Stimulated activated CD8-positive, alpha-beta memory T cell treated with anti-CD3 and anti-CD28 coated beads, Interleukin-15, amount 100 ng/mL, for 24 hours (primary cell): ENCODE data around the gene DYRK3.

Experiments used
- DNase-seq: peaks from one replicate; pipeline ENCODE4 v3.0.0-alpha.2; 2020; ENCODE audit warnings: low read depth

The DYRK3 gene

DNA sequence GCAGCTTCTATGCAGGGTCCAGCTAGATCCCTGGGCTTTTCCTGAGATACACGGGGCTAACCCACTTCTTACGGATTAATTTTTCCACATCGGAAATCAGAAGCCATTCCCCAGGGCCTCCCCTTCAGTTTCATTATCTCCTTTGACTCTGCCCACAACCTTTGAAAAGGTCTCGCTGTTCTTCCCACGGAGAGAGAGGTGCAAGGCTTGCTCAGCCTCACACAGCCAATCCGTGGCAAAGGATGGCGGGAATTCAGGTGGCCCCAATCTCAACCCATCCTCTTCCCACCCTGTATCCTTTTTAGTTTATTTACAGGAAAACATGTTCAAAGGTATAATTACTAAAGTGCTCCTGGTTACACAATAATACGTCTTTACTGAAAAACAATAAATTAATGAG is 48.7 kb downstream of the DYRK3 start:
- no peak for DNase-seq

DNA sequence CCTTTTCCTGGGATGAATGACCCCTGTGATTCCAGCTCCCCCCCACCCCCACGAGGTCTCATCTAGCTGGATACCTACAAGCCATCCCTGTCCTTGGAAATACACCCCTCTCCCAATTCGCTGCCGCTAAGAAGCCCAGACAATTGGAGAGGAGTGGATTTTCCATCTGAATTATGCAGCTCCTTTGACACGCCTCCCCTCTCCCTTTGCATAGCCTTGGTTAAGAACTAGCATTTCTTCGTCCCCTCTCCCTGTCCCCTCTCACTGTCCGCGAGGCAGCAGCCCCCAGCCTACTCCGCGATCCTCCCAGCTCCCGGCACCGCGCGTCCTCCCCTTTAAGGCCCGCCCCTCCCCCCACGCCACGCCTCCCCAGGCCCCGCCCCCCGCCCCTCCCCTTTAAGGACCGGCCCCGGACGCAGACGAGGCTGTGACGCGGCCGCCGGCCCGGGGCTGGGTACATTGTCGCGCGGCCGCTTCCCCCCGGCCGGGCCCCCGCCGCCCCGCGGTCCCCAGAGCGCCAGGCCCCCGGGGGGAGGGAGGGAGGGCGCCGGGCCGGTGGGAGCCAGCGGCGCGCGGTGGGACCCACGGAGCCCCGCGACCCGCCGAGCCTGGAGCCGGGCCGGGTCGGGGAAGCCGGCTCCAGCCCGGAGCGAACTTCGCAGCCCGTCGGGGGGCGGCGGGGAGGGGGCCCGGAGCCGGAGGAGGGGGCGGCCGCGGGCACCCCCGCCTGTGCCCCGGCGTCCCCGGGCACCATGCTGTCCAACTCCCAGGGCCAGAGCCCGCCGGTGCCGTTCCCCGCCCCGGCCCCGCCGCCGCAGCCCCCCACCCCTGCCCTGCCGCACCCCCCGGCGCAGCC is 49.4 kb downstream of the DYRK3 start, which contains the start of gene MAPKAPK2:
Gene MAPKAPK2 (plus strand): TSS at position 428 of the 856 bp plus-strand sequence. CDS start 325 bp downstream, at position 753.
- DNase-seq = peak; percentile 59

- DNase-seq = peak; percentile 7
Observed at GRCh38 chr1:206685334-206685768, 50.0 kb downstream of the DYRK3 start.

- no peak for DNase-seq
Observed at GRCh38 chr1:206685769-206686477, 50.6 kb downstream of the DYRK3 start.

DNA sequence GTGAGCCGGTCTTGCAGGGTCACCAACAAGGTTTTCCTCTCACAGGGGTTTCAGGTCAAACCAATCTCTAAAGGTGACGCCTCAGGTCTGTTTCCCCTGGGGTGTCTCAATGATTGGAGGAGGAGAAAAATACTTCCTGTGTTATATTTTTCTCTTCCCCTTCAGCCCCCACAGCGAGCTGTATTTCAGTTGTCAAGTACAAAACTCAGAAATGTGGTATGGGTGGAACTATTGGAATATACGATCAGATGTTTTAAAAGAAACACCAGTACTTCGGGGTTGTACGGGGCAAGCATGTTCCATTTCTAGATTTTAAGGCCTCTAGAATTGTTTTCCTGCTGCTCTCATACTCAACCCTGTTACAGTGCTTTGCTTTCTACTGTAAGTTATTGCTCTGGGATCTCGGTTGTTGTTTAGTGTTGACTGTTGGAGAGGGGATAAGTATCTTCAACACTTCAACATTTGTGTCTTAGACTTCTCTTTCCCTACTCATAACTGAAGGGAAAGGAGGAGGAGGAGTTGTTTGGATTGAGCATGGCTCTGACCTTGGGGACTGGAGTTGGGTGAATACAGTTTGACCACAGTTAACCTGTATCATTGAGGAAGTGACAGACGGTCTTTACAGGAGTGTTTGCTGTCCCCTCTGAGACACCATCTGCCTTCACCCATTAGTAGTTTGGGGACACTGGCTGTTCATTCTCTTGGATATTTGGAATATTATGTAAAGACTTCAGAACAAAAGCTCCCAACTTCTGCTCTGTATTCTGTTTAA is 51.3 kb downstream of the DYRK3 start:
- DNase-seq = no peak

DNA sequence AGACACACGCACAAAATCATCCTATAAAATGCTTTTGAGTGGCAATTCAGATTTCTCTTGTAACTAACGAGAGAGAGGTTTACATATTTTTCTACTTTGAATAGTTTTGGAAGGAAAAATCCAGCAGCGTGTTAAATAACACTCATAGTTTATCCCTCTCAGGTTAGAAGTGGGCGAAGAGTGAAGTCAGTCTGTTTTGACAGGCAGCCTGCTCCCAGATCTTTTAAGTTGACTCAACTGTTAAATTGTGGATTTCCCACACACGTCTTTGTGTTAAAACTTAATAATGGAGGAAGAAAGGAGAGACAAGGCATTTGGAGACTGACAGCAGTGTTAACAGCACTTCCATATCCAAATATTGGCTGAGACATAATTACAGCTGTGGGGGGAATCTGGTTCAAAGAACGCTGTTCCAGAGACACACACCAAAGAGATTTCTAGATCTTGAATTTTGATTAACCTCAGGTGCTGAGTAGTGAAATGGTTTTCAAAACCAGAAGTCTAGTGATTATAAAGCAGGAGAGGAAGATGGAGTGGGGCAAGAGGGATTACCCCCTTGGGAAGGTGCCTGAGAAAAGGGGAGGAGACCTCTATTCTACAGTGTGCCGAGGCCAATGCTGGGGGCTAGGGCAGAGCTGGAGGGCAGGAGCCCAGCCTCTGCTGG is 52.0 kb downstream of the DYRK3 start:
- DNase-seq = no peak

DNA sequence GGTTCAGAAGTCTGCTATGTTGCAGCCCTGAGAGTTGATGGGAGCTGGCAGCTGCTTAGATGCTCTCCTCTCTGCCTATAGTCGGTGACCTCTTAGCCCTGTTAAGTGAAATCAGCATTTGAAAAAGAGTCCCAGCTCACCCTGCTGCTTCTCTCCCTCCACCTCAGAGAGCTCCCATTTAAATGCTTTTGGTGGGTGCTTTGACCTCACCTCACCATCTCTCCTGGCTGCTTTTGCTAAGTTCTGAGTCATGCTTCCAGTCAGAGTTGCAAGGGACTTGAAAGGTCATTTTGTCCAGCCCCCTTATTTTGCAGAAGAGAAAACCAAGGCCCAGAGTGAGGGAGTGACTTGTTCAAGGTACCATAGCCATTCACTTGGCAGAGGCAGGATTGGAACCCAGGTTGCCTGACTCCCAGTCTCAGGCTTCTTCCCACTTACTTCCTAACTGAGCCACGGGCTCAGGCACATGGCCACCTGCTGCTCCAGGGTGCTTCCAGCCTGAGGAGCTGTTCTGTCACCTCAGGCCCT is 52.6 kb downstream of the DYRK3 start:
- no peak for DNase-seq

GRCh38 chr1:206690516-206690915 is 55.2 kb downstream of the DYRK3 start:
- no peak for DNase-seq

GRCh38 chr1:206691604-206692003 is 56.3 kb downstream of the DYRK3 start:
- no peak for DNase-seq

GRCh38 chr1:206693029-206693428 is 57.7 kb downstream of the DYRK3 start:
- DNase-seq = no peak

- DNase-seq = no peak
Observed at GRCh38 chr1:206693592-206693991, 58.3 kb downstream of the DYRK3 start.

DNA sequence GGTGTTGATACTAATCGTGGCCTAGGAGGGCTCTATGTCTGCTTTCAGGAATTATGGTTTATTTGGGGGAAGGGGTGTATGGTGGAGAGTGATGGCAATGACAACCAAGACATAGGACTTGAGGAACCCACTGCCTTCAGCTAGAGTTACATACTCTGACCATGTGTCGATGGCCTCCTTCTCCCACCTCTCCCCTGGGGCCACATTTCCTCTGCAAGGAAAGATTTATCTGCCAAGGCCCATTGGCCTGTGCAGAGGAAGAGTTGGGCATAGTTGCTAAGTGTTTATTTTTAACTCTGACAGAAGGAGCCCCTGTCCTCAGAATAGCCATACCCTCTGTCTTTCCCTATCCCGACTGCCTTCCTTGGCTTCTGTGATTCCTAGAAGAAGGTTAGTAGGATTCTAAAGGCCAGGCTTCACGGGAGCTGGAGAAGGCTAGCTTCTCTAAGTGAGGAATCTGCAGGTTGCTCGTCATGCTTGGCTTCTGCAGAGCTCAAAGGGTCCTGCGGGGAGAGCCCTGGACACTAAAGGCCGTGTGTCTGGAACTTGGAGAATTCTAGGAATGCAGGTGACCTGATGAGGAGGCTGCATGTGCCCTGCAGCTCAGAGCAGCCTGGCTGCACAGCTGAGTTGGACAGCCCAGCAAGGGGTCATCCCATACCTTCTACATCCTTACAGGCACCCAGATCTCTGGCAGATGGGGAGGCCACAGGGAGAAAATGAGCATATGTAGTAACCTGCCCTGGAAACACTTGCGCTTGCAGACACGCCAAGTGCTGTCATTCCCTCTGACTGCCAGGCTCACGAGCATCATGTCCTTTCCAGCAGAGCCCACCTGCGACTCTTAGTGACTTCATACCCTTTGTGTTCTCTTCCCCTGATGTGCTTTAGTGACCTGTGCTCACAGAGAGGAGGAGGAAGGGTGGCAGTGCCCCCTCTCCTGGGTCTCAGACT is 59.1 kb downstream of the DYRK3 start:
- no peak for DNase-seq

DNA sequence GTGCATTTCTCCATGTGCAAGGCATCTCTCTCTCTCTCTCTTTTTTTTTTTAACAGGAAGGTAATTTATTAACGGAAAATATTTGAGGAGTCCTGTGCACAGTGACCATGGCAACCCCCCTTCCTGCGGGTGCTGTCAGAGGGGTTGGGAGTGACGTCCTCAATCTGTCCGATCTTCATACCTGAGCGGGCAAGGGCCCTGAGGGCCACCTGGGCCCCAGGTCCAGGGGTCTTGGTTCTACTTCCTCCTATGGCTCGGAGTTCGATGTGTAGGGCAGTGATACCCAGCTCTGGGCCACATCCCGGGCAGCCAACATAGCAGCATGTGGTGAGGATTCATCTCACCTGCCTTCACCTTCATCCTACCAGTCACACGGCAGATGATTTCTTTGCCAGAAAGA is 60.4 kb downstream of the DYRK3 start:
- no peak for DNase-seq

- DNase-seq = no peak
Observed at GRCh38 chr1:206696812-206697585, 61.7 kb downstream of the DYRK3 start.

DNA sequence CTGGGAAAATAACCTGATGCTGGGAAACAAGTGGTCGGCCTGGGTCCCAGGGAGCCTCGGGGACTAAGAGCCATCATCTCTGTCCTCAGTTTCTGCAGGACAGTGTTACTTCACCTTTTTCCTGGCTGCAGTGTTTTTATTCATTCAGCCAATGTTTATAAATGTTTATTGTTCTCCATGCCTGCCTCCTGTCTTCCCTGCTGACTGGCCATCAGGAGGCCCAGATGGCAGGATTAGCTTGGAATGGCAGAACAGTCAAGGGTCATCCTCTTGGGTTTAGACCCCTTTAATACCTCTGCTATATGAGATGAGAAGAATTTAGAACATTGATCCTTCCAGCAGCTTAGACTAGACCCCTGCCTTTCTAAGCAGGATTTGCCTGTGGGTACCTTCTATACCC is 62.7 kb downstream of the DYRK3 start:
- no peak for DNase-seq
